Lung (tissue), 12 donors: ENCODE data around the gene USP9X. TPM values are rescaled to one million over a fixed set of nuclear protein-coding genes. Genes with fewer than 3 reads are reported as not detected.

Experiments
- ATAC-seq: fragments of 200-7000 bp; cut with Tn5 transposase; one replicate; pipeline ENCODE4 v1.9.1; 2020; ENCODE audit warnings: moderate number of reproducible peaks; ENCODE audit not compliant: insufficient read depth, low FRiP score
- DNase-seq, 3 donors: peaks; one replicate each; pipeline ENCODE4 v3.0.0-alpha.2; 2013 to 2017
- H3K27ac ChIP-seq, 2 donors: one replicate each; pipeline ENCODE4 v1.5.1; 2013; ENCODE audit warnings: mild to moderate bottlenecking in 2 of 2, moderate library complexity in 2 of 2, control low read depth in 1 of 2, inconsistent platforms in 1 of 2, low read depth in 1 of 2, low read length in 1 of 2
- H3K27me3 ChIP-seq, 3 donors: one replicate each; pipeline ENCODE4 v1.5.1; 2013; ENCODE audit warnings: low read length in 2 of 3; ENCODE audit not compliant: control insufficient read depth in 3 of 3, insufficient read depth in 3 of 3
- H3K36me3 ChIP-seq, 4 donors: one replicate each; pipeline ENCODE4 v1.5.1; 2013; ENCODE audit warnings: low read length in 4 of 4, mild to moderate bottlenecking in 1 of 4, moderate library complexity in 1 of 4; ENCODE audit not compliant: control insufficient read depth in 4 of 4, insufficient read depth in 4 of 4
- H3K4me1 ChIP-seq, 5 donors: one replicate each; pipeline ENCODE4 v1.5.1; 2013; ENCODE audit warnings: low read length in 5 of 5, mild to moderate bottlenecking in 2 of 5, moderate library complexity in 1 of 5; ENCODE audit not compliant: control insufficient read depth in 5 of 5, insufficient read depth in 5 of 5
- H3K4me3 ChIP-seq: one replicate; pipeline ENCODE4 v1.5.1; 2013; ENCODE audit warnings: mild to moderate bottlenecking, control low read depth, moderate library complexity
- H3K9ac ChIP-seq, 2 donors: one replicate each; pipeline ENCODE4 v1.5.1; 2013; ENCODE audit warnings: low read length in 2 of 2, control low read depth in 1 of 2; ENCODE audit not compliant: insufficient read depth in 1 of 2
- H3K9me3 ChIP-seq, 4 donors: one replicate each; pipeline ENCODE4 v1.5.1; 2013; ENCODE audit warnings: low read length in 3 of 4, mild to moderate bottlenecking in 1 of 4, moderate library complexity in 1 of 4; ENCODE audit not compliant: control insufficient read depth in 4 of 4, insufficient read depth in 3 of 4
- WGBS, 2 donors: extraction: QIAGEN DNeasy Blood & Tissue Kit; methylation state at CpG; one replicate each; pipeline ENCODE4 v1.1.7; 2013; 5-methylcytosine and 5-hydroxymethylcytosine counted together
- polyA plus RNA-seq, 2 donors: library from polyadenylated mRNA; stranded (reverse); fragments of 200-250 nt; gene quantifications; one replicate each; pipeline ENCODE4 v1.2.1, GENCODE V29; 2013
- total RNA-seq, 2 donors: library from RNA; depleted of rRNA in 1 of 2; stranded (reverse); fragments of >200 nt in 1 of 2; gene quantifications; one replicate each; pipeline ENCODE4 v1.2.1, GENCODE V29; 2014 to 2021
- TF ChIP-seq, protein P1 (sequence below): IDR thresholded peaks from 2 replicates; pipeline ENCODE4 v1.5.1; 2012; ENCODE audit warnings: mild to moderate bottlenecking; ENCODE audit errors: control extremely low read depth, extremely low read depth
- donor health status: control.
- donor health status: control.
- donor health status: Bipolar disorder and iron deficiency.
- donor health status: healthy.
- donor health status: DM: yes; HTN: yes; CAD: no.

Gene USP9X
- total and polyA plus RNA-seq, 4 donors, result 8.5 to 187 (median 43.0) TPM

DNA sequence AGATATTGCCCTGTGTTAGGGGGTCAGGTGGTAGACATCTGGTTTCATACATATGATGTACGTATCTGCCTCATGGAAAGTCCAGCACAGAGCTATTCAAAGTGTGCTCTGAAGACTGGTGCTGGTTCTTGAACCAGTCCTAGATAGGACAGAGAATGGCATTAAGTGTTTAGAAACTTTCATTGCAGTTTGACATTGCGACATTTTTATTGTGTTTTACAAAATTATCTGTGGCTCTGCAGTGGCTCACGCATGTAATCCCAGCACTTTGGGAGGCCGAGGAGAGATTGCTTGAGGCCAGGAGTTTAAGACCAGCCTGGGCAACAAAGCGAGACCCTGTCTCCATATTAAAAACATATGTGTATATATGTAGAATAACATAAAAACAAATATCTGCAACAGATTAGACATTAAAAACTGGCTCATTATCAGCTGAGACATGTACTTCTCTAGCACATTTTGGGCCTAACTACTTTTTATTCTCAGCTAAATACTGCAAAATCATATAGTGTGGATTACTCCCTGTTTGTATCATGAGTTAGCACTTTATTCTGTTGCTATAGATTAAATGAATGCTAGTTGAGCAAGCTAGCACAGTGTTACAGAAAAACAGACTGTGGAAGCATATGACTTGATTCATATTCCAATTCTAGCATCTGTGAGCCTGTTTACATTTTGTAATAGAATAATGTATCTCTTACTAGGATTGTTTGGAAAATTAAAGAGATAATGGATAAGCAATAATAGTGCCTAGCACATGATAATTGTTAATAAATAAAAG, 57.1 kb downstream of the USP9X start:
- H3K27ac ChIP-seq, result no peak overlapping the region
- ATAC-seq (no peak), DNase-seq (no peak)
- H3K4me1 ChIP-seq, result no peaks in the 10 kb centered on the region
- H3K4me3 ChIP-seq, result no peak overlapping the region
- peaks cover 0 to 29% (median 14%) of the 10 kb centered on the region in 3 donors for H3K27me3 ChIP-seq
- peaks cover 0 to 19% (median 8%) of the 10 kb centered on the region in 4 donors for H3K36me3 ChIP-seq
- TF ChIP-seq, protein P1, sequence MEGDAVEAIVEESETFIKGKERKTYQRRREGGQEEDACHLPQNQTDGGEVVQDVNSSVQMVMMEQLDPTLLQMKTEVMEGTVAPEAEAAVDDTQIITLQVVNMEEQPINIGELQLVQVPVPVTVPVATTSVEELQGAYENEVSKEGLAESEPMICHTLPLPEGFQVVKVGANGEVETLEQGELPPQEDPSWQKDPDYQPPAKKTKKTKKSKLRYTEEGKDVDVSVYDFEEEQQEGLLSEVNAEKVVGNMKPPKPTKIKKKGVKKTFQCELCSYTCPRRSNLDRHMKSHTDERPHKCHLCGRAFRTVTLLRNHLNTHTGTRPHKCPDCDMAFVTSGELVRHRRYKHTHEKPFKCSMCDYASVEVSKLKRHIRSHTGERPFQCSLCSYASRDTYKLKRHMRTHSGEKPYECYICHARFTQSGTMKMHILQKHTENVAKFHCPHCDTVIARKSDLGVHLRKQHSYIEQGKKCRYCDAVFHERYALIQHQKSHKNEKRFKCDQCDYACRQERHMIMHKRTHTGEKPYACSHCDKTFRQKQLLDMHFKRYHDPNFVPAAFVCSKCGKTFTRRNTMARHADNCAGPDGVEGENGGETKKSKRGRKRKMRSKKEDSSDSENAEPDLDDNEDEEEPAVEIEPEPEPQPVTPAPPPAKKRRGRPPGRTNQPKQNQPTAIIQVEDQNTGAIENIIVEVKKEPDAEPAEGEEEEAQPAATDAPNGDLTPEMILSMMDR, result no peak
- 61 to 93% methylated on average over 5 of the region's 5 CpGs for WGBS, 2 donors
- H3K9me3 ChIP-seq, result no peaks in the 10 kb centered on the region
- no peak overlapping the region for H3K9ac ChIP-seq

GRCh38 chrX:41144873-41145272, 59.6 kb downstream of the USP9X start:
- Histone ChIP-seq H3K9me3 (no peaks in the 10 kb centered on the region), H3K36me3 (peaks cover 2 to 28% (median 10%) of the 10 kb centered on the region in 4 donors), H3K4me3 (no peak overlapping the region), H3K9ac (no peak overlapping the region), H3K27ac (no peak overlapping the region), H3K4me1 (no peaks in the 10 kb centered on the region), H3K27me3 (peaks cover 0 to 27% (median 14%) of the 10 kb centered on the region in 3 donors)
- ATAC-seq, result no peak
- no peak for DNase-seq
- WGBS, 2 donors, result 59 to 68% methylated on average over 2 of the region's 2 CpGs
- TF ChIP-seq, protein P1, result no peak

DNA sequence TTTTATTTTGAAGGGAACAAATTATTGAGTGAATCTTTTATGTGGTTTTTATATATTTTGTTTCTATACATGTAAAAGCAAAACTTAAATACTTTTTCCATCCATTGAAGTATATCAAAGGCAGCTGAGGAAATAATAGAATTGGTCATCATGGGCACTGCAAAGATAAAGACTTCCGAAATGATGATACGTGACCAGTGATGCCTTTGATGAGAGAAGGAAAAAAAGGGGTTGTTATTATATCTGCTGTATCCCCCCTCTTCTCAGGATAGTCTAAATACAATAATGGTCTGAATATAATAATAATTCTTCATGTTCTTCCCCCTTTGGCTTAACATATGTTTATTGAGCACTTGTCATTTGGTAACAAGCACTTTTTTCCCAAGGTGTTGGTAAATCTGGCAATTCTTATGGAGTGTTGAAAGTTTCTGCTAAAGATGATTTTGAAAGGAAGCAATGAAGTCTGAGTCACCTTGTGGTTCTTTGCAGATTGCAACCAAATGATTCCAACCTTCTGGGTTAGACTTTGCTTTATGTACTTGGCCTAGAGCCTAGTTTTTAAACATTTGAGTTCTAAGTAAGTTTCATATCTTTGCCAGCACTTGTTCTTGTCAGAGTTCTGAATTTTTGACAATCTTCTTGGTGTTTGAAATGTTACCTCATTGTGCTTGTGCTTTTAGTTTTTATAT, 60.8 kb downstream of the USP9X start:
- Histone ChIP-seq H3K4me1 (no peaks in the 10 kb centered on the region), H3K4me3 (no peak overlapping the region), H3K27ac (no peak overlapping the region), H3K9ac (no peak overlapping the region), H3K27me3 (peaks cover 0 to 17% (median 13%) of the 10 kb centered on the region in 3 donors), H3K9me3 (no peaks in the 10 kb centered on the region), H3K36me3 (peaks cover 2 to 28% (median 10%) of the 10 kb centered on the region in 4 donors)
- TF ChIP-seq, protein P1, result no peak
- ATAC-seq (no peak), DNase-seq (peak in 1 of 3 donors; percentile 23)
- WGBS, 2 donors, result 97 to 100% methylated on average over 2 of the region's 2 CpGs
